Stimulated activated effector memory CD8-positive, alpha-beta T cell treated with anti-CD3 and anti-CD28 coated beads, Interleukin-12 subunit alpha, Interleukin-12 subunit beta, amount 100 ng/mL, for 72 hours (primary cell): ENCODE data around the gene CDH10.

Experiments used
- ATAC-seq: fragments of 150-1000 bp; cut with Tn5 transposase; 2 replicates; pipeline ENCODE4 v1.10.0; 2021
- DNase-seq, 2 donors: peaks; one replicate each; pipeline ENCODE4 v3.0.0; 2021 to 2022; ENCODE audit warnings: low spot score in 2 of 2
- H3K27ac Mint-ChIP-seq: one replicate; pipeline ENCODE4 v1.8.0; 2022; ENCODE audit warnings: mild to moderate bottlenecking, mixed read lengths
- H3K36me3 Mint-ChIP-seq: one replicate; pipeline ENCODE4 v1.8.0; 2022; ENCODE audit warnings: mild to moderate bottlenecking, mixed read lengths
- H3K4me1 Mint-ChIP-seq: one replicate; pipeline ENCODE4 v1.8.0; 2022; ENCODE audit warnings: mixed read lengths
- H3K4me3 Mint-ChIP-seq: one replicate; pipeline ENCODE4 v1.8.0; 2022; ENCODE audit warnings: mild to moderate bottlenecking, mixed read lengths
- H3K9me3 Mint-ChIP-seq: one replicate; pipeline ENCODE4 v1.8.0; 2022; ENCODE audit warnings: mixed read lengths

Gene CDH10

DNA sequence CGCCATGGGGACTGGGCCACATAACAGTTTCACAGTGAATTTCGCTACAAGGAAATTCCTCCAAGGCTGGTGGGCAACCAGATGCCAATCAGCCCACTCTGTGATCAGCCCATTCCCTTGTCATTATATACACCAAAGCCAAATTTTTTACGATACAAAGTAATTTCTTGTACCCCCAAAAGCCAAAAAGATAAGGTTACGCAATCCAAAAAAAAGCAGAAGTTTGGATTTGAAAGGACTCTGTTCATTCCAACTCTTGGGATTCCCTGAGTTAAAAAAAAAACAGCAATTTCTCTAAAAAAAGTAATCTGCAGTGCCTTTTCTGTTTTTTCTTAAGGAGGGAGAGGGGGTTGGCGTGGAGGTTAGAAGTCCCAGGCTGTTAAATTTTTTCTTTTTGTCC is 166.8 kb downstream of the CDH10 start:
- Mint-ChIP-seq H3K27ac (no peak overlapping the region), H3K4me3 (no peak overlapping the region), H3K36me3 (no peaks in the 10 kb centered on the region), H3K4me1 (no peaks in the 10 kb centered on the region), H3K9me3 (peaks cover 14% of the 10 kb centered on the region)
- DNase-seq, result no peak
- ATAC-seq, result no peak

DNA sequence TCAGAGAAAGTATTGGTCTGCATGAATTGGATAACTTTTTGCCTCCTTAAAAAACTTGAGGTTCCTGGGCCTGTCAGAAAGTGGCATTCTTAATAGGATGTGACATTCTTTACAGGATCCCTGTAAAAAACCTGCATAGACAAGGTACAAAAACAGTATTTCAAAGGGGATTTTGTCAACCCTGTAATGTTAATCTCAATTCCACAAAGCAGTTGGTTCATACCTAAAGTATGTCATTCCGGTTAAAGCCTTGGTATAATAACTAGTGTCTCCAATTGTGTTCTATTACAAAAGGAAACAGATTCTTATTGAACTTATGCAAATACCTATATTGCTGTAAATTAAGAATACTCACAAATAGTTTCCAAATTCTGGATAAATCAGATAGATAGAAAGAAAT is 169.7 kb downstream of the CDH10 start:
- Mint-ChIP-seq H3K9me3 (peaks cover 14% of the 10 kb centered on the region), H3K36me3 (no peaks in the 10 kb centered on the region), H3K4me1 (no peaks in the 10 kb centered on the region), H3K27ac (no peak overlapping the region), H3K4me3 (no peak overlapping the region)
- no peak for DNase-seq
- ATAC-seq, result no peak

DNA sequence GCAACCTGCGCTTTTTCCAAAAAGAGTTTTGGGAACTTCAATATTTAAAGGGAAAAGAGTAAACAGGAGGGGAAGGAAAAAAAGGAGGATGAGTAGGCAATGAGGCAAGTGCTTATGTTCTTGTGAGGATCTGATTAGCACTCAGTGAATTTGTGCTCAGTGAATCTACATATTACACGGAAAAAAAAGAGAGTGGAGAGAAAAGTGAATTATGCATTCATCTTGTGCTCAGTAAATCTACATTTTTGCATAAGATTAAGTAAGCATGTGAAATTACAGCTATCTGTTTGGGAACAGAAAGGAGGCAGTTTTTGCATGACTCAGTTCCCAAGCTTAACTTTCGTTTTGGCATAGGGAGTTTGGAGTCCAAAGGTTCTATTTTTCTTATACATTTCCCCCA is 170.1 kb downstream of the CDH10 start:
- Mint-ChIP-seq H3K36me3 (no peaks in the 10 kb centered on the region), H3K4me1 (no peaks in the 10 kb centered on the region), H3K9me3 (peaks cover 14% of the 10 kb centered on the region), H3K27ac (no peak overlapping the region), H3K4me3 (no peak overlapping the region)
- ATAC-seq (no peak), DNase-seq (no peak)

DNA sequence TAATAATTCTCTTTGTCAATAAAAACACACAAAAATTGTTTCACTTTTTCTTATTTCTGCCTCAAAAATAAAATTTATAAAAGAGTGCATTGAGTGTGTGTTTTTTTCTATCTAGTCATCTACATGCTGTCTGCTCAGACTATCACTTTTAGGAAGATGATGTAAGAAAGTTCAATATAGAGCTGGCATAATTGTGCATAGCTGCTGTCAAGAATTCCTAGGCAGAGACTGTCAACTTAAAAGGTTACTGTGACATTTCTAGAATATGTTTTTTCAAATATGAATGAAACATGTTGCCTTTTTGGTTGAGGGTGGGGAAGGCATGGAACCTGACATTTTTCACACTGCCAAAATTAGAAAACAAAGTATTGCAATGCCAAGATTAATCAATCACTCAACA is 172.3 kb downstream of the CDH10 start:
- Mint-ChIP-seq H3K9me3 (peaks cover 10% of the 10 kb centered on the region), H3K4me3 (no peak overlapping the region), H3K36me3 (no peaks in the 10 kb centered on the region), H3K4me1 (no peaks in the 10 kb centered on the region), H3K27ac (no peak overlapping the region)
- DNase-seq (no peak), ATAC-seq (no peak)

GRCh38 chr5:24444414-24444813 is 200.4 kb downstream of the CDH10 start:
- Mint-ChIP-seq H3K4me3 (no peak overlapping the region), H3K36me3 (no peaks in the 10 kb centered on the region), H3K27ac (no peak overlapping the region)

GRCh38 chr5:24439465-24439864 is 205.3 kb downstream of the CDH10 start:
- Mint-ChIP-seq H3K9me3 (peaks cover 12% of the 10 kb centered on the region), H3K27ac (no peak overlapping the region), H3K4me1 (no peaks in the 10 kb centered on the region), H3K36me3 (no peaks in the 10 kb centered on the region), H3K4me3 (no peak overlapping the region)
- ATAC-seq (no peak), DNase-seq (no peak)

More at GRCh38 chr5:24444414-24444813, 200.4 kb downstream of the CDH10 start:
- Mint-ChIP-seq H3K9me3 (peaks cover 17% of the 10 kb centered on the region), H3K4me1 (no peaks in the 10 kb centered on the region)
- ATAC-seq (no peak), DNase-seq (no peak)
